ENCODE measurements around the gene UPK2.
"Not testable (repeated sequence)": the region's sequence is repeated elsewhere in the genome, so short reads cannot be mapped to it uniquely, and the experiment has no call there.

UPK2 gene

DNA sequence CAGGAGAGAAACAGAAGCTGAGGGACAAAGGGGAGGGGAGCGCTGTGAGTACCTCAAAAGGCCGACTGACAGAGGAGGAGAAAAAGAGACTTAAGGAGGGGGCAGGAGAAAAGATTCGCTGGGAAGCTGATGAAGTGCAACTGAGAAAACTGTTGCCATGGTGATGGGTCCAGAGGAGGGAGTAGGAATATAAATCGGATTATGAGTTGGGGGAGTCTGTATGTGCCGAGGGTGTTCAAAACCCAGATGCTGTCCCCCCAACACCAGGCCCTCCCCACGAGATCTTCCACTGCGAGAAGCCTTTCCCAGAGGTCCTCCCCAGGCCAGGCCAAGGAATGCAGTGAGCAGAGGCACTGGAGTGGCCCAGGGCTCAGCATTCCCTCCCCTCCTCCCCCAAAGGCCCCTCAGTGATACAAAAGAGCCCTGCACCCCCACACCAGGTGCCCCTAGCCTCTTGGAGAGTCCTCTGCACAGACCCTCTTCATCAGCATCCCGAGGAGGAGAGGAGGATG, 16.6 kb upstream of the UPK2 start:
- no peak for DNase-seq

DNA sequence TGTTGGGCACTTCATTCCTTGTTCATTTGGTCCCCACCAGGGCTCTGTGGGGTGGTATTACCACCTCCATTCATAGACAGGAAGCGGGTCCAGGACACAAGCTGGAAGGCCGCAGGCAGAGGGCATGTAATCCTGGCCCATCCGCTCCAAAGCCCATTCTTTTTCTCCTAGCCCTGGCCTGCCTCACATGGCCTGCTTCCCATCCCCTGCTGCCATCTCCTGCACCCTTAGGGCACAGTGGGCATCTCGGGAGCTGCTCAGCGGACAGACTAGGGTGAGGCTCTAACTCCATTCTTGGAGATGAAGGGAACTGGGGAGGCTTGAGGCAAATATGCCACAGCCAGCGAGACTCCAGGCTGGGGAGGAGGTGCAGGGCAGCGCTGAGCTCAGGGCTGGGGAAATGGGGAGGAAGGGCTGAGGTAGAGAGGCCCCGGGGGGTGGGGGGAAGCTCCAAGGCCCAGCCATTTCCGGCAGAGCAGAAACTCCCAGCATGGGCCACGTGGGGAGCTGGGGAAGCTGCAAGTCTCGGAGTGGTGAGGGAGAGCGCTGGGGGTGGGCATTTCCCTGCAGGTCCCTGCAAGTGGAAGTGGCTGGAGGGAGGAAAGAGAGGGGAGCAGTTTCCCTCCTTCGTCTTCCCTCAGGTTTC, 16.0 kb upstream of the UPK2 start:
- DNase-seq: no peak

DNA sequence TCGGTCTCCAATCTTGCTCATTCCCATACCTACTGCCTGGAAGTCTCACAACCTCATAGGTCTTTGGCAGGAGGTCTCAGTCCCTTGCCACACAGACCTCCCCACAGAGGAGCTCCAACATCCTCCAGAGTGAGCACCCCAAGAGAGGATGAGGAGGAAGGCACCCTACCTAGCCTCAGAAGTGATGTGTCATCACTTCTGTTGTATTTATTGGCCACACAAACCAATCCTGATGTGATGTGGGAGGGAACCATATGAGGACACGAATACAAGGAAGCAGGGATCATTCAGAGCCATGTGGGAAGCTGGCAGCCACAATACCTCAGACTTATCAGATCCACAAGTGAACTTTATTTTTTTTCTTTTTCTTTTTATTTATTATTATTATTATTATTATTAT, 9.0 kb upstream of the UPK2 start:
- DNase-seq: no peak

DNA sequence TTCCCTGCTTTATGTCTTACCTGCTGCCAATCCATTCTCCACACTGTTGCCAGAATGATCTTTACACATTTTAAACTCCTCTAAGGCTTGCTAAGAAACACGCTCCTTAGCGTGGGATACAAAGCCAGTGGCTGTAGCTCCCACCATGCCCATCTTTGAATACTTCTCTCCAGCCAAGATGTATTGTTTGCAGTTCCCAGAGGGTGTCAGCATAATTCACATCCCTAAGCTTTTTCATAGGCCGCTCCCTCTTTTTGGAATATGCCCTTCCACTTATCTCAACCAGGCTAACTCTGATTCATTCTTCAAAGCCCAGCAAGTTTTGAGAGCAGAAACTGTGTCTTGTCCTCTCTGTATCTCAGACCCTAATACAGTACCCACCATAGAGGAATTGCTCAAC, 8.1 kb upstream of the UPK2 start:
- no peak for DNase-seq

DNA sequence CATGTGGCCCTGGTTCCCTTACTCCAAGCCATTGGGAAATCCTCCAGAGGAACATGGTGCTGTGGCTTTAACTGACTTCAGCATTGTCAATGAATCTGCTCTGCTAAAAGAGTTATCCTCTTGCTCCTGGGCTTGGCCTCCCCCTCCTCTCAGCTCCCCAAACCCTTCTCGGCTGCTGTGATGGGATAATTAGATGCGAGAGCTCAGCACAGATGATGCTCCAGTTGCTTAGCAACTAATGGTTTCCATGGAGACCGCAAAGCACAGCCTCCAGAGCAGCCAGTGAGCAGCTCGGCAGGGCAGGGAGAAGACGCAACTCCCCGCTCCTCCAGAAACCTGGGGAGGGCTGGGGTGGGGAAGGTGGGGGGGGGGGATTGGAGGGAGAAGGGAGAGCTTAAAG, 2.8 kb upstream of the UPK2 start:
- no peak for DNase-seq

DNA sequence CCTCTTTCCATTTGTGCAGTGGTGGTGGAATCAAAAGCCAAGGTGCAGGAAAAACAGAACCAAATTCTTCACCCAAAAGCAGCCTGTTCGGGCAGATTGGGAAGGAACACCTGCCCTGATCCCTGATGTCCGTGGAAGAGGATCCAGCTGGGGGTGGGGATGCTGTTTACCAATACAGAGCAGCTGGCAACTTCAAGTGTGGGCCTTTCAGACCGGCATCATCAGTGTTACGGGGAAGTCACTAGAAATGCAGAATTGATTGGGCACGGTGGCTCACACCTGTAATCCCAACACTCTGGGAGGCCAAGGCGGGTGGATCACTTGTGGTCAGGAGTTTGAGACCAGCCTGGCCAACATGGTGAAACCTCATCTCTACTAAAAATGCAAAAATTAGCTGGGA, 2.1 kb upstream of the UPK2 start:
- DNase-seq: not testable (repeated sequence)

DNA sequence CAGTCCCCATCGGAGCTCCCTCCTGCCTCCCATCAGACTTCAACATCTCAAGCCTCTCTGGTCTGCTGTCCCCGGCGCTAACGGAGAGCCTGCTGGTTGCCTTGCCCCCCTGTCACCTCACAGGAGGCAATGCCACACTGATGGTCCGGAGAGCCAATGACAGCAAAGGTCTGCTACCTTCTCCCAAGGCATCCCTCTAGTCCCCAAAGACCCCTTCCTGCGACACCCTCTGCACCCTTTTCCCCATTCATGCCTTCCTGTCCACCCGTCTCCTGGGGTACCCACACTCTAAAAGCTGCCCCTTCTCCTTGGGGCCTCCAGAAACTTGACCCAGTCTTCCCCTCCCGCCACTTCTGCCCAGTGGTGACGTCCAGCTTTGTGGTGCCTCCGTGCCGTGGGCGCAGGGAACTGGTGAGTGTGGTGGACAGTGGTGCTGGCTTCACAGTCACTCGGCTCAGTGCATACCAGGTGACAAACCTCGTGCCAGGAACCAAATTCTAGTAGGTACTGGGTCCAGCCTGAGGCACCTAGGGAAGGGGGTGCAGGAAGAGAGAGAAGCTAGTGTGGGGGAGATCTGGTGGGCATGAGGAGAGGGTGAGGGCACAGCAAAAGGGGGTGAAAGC, 860 bp downstream of the UPK2 start:
- DNase-seq: no peak

DNA sequence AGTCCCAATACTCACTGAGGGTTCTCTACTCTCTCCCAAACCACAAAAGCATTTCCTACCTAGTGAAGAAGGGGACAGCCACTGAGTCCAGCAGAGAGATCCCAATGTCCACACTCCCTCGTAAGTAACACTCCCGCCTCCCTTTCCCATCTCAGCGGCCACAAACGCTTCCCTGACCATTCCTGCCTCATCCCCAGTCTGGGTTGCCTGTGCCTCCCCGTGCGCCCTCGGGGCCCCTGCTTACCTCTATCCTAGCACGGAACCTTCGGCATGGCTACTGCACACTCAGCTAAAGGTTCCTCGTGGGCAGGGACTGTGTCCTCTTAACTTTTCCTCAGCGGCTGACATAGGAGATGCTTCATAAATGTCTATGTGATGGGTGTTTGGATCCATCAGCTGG, 1.5 kb downstream of the UPK2 start:
- DNase-seq: no peak

DNA sequence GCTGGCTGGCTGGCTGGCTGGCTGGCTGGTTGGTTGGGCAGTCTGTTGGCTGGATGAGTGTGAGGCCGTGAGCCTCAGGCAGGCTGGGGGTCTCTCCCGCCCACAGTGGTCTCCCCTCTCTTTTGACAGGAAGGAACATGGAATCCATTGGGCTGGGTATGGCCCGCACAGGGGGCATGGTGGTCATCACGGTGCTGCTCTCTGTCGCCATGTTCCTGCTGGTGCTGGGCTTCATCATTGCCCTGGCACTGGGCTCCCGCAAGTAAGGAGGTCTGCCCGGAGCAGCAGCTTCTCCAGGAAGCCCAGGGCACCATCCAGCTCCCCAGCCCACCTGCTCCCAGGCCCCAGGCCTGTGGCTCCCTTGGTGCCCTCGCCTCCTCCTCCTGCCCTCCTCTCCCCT, 1.9 kb downstream of the UPK2 start:
- DNase-seq: no peak

DNA sequence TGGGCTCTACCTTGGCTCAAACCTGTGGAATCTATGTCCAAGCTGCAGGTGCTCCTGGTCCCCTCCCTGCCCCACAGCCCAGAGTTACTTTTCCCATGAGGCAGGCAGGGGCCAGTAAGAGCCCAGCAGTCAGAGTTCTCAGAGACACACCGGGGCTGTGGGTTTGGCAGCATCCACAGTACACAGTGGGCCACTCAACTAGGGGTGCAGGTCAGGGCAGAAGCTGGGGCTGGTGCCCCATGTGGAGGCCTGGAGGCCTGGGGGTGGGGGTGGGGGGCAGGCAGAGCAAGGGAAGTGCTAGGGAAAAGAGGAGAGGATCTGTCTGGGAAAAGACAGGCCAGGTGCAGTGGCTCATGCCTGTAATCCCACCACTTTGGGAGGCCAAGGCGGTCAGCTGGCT, 2.5 kb downstream of the UPK2 start:
- no peak for DNase-seq

DNA sequence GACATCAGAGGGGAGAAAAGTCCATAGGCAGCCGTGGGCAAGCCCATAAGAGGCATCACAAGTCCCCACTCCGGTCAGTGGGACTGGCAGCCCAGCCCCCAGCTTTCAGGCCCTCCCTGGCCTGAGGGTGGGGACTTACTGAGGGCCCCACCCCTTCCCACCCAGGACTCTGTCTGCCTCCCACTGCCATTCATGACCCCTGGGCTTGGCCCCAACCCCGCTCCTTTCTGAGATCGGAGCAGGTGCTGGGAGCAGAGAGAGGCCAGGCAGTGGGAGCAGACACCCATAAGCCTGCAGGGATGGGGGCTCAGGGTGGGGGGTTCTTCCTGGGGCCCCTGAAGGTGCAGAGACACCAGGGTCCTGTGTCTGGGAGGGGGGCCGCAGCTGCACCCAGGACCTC, 5.1 kb downstream of the UPK2 start:
- DNase-seq: no peak

DNA sequence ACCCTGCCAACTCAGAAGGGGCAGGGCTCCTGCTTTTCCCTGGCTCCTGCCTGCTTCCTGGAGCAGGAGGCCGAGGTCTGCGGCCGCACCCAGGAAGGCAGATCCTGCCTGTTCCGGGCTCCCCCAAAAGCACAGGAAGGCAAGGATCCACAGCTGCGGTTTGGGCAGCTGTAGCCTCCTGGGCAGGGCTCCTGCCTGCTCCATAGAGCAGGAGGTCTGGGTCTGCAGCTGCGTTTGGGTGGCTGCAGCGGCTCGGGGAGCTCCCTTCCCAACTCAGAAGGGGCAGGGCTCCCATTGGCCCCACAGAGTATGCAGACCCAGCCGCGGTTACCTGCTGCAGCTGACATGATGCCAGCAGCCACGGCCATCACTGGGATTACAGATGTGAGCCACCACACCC, 5.5 kb downstream of the UPK2 start:
- no peak for DNase-seq

DNA sequence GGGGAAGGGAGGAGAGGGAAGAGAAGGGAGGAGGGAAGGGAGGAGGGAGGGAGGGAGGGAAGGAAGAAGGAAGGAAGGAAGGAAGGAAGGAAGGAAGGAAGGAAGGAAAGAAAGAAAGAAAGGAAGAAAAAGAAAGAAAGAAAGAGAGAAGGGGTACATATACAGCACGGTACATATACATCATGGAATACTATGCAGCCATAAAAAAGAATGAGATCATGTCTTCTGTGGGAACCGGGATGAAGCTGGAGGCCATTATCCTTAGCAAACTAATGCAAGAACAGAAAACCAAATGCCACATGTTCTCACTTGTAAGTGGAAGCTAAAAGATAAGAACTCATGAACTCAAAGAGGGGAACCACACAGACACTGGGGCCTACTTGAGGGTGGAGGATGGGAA, 13.4 kb downstream of the UPK2 start:
- not testable (repeated sequence) for DNase-seq

DNA sequence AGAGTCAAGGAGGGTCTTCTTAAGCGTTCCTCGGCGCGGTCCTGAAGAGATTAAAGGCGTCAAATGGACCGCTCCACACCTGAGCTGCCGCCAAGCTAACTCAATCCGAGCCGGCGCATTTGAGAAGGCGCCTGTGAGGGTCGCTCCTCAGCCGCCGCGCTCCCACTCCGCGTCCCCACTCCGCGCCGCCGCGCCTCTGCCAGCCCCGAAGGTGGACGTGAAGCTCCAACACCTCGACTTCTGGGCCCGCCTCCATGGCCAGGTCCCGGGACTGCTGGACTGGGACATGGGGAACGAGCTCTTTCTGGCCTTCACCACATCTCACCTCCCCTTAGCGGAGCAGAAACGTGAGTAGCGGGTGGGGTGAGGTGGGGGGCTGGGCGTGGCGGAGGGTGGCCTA, 15.5 kb downstream of the UPK2 start, which contains the start of gene FOXR1:
Gene FOXR1 (plus strand): TSS at position 116 of the 400 bp plus-strand sequence. CDS start 171 bp downstream, at position 287.
- no peak for DNase-seq

DNA sequence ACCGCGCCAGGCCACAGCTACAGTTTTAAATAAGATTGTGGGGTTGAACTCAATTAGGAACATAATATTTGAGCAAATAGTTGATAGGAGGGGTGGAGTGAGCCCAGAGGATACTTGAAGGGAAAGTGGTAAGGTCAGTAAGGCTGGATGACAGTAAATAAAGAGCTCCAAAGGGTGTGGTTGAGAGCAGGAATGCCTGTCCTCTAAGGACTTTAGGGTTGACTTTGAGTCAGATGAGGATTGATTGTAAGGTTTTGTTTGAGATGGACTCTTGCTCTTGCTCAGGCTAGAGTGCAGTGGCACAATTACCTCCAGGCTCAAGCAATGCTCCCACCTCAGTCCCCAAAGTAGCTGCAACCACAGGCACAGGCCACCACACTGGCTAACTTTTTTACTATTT, 17.9 kb downstream of the UPK2 start:
- no peak for DNase-seq

DNA sequence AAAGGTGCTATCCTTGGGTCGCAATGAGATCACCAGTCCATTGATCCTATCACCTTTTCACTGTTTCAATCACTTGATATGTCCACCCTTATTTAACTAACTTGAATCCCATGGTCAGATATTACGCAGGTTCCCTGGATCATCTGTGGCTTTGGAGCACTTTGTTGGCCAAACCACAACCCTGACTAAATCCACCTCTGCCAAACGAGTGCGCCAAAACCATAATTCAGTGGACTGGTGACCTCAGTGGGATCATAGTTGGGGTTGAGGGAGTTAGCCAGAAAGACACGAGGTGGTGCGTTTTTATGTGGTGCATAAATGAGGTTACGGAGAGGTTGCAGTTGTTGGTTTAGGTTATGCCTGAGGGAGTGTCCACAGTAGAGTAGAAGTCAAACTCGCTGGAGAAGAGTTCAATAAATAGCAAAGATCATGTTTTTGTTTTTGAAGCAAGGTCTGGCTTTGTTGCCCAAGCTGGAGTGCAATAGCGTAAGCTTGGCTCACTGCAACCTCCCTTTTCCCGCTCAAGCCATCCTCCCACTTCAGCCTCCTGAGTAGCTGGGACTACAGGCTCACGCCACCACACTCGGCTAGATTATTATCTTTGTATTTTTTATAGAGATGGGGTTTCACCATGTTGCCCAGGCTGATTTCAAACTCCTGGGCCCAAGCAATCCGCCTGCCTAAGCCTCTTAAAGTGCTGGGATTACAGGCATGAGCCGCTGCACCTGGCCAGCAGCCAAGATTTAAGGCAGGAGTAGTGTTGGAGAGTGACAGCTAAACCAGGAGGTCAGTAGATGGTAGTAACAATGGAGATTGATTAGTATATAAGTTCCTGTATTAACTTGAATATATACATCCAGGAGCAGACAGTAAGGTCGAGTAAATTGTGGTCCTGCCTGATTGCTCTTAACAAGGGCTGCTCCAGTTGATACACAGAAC, 19.9 kb downstream of the UPK2 start:
- DNase-seq: no peak

DNA sequence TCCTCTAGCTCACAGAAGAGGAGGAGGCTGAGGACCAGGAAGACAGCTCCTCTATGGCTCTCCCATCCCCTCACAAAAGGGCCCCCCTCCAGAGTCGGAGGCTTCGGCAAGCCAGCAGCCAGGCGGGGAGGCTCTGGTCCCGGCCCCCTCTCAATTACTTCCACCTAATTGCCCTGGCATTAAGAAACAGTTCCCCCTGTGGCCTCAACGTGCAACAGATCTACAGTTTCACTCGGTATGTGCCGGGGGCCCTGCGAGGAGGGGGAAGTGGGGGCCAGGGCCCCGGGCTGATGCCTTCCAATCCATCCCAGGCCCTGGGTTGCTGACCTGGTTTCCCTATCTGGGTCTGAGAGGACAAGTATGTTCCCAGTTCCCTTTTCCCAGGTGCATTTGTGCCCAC, 23.3 kb downstream of the UPK2 start:
- no peak for DNase-seq

DNA sequence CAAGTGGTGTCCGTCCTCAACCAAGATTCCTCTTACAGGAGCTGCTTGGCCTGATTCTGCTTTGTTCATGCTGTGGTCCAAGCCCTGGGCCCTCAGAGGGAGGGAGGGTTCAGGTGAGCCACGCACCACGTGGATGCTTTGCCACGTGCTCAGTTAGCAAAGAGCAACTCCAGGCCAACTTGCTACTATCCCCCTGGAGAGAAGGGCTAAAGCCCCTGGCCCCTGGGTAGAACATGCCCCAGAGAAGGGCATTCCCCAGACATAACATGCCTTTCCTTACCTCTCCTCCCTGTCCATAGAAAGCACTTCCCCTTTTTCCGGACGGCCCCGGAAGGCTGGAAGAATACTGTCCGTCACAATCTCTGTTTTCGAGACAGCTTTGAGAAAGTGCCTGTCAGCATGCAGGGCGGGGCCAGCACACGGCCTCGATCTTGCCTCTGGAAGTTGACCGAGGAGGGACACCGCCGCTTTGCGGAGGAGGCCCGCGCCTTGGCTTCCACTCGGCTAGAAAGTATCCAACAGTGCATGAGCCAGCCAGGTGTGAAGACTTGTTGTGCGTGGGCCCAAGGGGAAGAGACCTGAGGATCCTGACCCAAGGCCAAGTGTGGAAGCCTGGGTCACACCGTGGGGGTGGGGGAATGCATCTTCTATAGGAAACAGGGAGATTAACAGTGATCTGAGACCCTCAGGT, 24.2 kb downstream of the UPK2 start:
- no peak for DNase-seq

DNA sequence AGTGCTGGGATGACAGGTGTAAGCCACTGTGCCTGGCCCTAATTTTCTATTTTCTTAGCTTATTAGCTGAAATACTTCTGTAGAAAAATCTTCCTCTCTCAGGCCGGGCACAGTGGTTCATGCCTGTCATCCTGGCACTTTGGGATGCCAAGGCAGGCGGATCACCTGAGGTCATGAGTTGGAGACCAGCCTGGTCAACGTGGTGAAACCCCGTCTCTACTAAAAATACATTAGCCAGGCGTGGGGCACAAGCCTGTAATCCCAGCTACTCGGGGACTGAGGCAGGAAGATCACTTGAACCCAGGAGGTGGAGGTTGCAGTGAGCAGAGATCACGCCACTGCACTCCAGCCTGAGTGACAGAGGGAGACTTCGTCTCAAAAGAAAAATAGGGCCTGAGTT, 28.2 kb downstream of the UPK2 start:
- not testable (repeated sequence) for DNase-seq

DNA sequence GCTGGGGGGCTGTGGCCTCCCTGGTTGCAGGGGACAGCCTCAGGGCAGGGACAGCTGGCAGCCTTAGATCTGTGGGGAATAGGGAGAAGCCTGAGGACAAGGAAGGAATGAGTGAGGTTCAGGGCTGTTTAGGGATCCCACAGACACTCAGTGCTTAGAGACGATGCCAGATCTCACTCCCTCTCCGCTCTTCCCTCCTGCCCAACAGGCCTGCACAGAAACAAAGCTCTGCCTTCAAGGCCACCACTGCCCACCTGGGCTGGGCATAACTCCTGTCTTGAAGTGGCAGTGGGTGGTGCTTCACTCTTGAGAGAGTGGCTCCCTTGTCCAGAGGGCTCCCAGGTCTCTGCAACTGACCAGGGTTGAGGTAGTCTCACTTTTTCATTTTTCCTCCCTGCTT, 28.7 kb downstream of the UPK2 start:
- DNase-seq: no peak

DNA sequence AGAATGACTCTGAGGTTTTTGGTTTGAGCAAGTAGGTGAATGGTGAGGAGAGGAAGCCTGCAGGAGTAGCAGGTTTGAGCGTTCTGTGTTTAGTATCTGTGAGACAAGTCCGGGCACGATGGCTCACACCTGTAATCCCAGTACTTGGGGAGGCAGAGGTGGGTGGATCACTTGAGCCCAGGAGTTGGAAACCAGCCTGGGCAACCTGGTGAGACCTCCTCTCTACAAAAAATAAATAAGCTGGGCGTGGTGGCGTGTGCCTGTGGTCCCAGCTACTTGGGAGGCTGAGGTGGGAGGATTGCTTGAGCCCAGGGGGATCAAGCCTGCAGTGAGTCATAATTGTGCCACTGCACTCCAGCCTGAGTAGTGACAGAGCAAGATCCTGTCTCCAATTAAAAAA, 32.2 kb downstream of the UPK2 start:
- DNase-seq: no peak

DNA sequence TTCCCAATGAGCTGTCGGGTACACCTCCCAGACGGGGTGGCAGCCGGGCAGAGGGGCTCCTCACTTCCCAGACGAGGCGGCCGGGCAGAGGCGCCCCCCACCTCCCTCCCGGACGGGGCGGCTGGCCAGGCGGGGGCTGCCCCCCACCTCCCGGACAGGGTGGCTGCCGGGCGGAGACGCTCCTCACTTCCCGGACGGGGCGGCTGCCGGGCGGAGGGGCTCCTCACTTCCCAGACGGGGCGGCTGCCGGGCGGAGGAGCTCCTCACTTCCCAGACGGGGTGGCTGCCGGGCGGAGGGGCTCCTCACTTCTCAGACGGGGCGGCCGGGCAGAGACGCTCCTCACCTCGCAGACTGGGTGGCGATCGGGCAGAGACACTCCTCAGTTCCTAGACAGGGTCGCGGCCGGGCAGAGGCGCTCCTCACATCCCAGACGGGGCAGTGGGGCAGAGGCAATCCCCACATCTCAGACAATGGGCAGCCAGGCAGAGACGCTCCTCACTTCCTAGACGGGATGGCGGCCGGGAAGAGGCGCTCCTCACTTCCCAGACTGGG, 35.5 kb downstream of the UPK2 start:
- not testable (repeated sequence) for DNase-seq
